Stimulated activated CD8-positive, alpha-beta memory T cell treated with anti-CD3 and anti-CD28 coated beads, Interleukin-15, amount 100 ng/mL, for 4 hours (primary cell): ENCODE measurements around the gene IFNA2.
"Not testable (repeated sequence)": the region's sequence is repeated elsewhere in the genome, so short reads cannot be mapped to it uniquely, and the experiment has no call there.

Experiments used
- DNase-seq, 2 donors: peaks; one replicate each; pipeline ENCODE4 v3.0.0-alpha.2; 2020; ENCODE audit warnings: low read depth in 2 of 2

IFNA2 gene

DNA sequence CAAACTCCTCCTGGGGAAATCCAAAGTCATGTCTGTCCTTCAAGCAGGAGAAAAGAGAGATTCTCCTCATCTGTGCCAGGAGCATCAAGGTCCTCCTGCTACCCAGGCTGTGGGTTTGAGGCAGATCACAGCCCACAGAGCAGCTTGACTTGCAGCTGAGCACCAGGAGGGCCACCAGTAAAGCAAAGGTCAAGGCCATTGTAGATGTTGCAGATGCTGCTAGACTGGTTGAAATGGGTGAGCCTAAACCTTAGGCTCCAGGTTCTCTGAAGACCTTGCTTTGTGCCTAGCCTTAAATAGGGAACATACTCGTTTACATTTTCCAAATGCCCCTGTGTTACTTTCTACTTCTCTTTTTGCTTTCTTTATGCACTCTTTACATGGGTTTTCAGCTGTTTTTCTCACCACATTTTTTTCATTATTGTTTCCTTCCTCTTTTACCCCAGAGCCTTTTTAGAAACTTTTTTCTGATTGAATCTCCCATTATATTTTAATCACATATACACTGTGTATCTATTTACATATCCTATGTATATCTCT, at the start of gene IFNA2:
Gene IFNA2, minus strand, starts transcription at position 268 of the 540 bp plus-strand sequence. Its CDS starts 69 bp downstream, at position 199.
- DNase-seq: no peak

DNA sequence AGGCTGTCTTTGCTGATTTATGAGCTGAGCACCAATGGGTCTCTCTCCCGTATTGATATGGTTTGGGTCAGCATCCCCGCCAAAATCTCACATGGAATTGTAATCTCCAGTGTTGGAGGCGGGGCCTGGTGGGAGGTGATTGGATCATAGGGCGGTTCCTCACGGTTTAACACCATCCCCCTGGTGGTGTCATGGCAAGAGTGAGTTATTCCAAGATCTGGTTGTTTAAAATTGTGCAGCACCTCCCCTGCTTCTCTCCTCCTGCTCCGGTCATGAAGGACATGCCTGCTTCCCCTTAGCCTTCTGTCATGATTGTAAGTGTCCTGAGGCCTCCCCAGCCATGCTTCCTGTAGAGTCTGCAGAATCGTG, 49.8 kb upstream of the IFNA2 start:
- DNase-seq: not testable (repeated sequence)

DNA sequence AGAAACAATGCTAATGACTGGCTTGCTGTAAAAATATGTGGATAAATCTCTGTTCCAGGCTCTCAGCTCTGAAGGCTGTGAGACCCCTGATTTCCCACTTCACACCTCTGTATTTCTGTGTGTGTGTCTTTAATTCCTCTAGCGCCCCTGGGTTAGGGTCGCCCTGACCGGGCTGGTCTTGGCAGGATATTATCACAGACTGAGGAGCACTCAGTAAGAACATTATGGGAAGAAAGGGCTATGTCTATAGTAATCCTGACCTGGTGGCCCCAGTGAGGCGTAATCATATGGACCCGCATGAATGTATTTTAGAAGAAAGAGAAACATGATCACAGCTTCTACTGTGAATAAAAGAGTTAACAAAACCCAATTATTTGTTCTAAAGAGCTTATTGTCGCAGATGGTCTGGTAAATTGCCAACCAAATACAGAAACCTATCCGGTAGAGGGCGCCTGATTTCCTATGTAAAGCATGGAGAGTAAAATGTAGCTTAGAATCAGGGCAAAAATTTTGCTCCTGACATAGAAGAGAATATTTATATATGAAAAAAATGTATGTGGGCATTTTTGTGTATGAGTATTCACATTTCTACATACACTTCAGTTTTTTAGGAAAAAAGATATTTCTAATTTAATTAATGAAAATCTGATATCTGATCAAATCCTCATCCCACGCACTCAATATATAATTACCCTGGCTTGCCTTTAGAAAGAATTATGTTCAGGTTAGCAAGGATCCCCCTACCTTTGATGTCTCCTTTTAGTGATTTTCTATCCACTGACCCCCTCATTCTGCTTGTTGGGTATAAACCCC, 49.2 kb upstream of the IFNA2 start:
- DNase-seq: peak in 1 of 2 donors; percentile 15

DNA sequence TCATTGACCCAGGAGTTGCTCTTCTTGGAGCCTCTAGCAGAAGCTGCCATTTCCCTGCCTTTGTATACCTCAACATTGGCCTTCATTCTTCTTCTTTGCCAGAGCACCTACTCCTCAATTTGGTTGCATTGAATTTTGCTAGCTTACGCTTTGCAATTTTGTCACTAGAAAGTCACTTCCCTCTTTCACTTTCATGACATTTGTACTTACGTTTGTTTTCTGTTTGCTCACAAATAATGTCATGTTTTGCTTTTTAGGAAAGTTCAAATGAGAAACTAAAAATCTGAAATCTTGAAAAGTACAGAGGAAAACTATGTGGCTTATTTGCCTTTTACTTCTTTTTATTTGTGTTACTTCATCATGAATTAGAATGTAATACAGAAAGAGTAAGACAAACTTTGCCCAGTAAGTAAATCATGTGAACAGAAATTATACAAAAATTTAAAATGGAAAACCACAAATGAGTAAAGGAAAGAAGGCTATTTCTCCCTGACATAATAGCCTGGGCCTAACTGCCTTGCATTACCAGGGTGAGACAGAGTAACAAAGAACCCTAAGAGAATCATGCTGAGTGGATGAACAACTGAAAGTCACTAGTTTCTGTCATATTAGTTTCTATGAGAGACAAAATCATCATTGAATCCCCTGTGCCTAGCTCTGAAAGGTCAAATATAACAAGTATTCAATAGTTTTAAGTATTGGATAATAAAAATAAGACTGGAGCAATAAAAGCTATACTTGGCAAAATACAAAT, 47.7 kb upstream of the IFNA2 start:
- no peak for DNase-seq

DNA sequence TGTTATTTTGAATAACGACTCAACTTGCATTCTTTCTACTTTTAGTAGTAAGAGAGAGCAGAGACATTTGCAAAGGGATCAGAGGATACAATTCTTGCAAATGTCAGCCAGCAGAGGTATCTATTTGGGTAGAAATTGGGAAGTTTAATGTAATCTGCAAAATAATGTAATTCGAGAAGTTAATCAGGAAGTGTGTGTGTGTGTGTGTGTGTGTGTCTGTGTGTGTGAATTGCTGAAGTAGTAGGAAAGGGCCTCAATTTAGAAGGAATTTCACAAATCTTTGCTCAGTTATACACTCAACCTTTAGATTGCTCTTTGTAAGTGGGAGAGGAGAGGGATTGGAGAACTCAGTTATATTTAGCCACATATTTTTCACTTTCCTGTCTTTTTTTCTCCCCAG, 44.0 kb upstream of the IFNA2 start:
- no peak for DNase-seq

DNA sequence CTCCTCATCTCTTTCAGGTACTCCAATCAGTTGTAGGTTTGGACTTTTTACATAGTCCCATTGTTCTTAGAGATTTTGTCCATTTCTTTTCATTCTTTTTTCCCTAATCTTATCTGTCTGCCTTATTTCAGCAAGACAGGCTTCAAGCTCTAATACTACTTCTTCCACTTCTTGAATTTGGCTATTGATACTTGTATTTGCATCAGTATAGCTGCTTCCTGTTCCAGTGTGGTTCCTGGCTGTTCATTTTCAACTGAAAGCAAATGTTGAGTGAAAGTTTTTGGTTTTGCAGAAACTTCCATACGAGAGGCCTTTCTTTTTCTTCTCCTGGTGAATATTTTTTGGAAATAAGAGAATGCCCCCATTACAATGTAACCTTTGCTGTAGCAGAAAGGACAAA, 43.0 kb upstream of the IFNA2 start:
- no peak for DNase-seq

DNA sequence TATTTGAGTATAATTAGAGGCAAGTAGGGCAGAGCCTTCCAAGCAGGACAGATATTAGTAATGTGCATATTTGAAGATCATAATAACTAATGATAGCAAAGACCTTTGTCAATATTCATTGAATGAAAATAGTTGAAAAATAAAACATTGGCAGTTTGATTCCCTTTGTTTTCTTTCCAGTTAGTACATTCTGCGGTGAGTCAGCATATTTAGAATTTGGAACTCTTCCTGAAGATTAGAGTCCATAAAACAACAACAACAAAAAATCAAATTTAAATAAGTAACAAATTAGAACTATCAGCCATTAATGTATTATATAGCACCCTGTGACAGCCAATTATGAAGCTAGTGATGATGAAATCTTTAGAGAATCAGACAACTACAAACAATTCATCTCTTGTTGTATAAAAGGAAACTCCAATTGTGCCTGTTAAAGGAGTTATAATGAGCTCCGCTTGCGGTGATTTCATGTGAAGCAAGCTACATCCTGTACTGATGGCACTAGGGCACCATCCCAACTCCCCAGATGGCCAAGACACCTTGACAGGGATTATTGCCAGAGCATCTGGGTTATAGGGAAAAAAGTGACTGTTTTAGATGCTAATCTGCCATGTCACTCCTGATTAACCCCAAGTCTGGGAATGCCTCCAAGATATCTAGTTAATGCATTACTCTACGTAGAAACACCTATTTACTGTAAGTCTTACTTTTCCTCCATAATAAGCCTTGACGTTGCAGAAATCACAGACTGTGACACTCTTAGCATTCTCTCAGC, 30.5 kb upstream of the IFNA2 start:
- no peak for DNase-seq

DNA sequence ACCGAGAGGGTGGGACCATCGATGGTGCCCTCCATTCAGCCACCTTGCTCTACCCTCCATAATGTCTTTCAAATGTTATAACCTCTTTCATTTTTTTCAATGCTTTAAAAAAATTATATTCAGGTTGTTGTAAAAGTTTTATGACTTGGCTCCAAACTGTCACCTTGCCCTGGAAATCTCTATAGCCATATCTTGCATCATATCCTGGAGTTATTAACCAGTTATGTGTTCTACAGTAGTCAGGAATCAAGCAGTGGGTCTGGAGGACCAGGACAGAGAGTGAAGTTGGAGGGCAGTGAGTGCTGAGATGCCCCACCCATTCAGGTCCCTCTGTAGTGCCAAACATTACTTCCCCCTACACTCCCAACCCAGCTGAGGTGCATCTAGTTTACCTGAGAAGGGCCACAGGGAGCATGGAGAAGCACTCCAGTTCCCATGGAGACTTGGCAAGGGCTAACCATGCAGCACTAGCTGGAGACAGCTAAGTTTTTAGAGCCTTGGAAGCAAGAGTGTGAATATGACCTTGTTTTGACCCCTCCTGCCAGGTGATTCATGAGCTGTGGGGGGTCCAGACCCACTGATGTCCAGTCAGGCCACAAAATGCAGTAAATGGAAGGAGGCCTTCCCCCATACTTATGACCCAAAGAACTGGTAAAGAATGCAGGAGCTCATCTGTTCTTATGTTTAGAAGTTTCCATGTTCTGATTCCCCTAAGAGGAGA, 29.2 kb upstream of the IFNA2 start:
- DNase-seq: no peak

DNA sequence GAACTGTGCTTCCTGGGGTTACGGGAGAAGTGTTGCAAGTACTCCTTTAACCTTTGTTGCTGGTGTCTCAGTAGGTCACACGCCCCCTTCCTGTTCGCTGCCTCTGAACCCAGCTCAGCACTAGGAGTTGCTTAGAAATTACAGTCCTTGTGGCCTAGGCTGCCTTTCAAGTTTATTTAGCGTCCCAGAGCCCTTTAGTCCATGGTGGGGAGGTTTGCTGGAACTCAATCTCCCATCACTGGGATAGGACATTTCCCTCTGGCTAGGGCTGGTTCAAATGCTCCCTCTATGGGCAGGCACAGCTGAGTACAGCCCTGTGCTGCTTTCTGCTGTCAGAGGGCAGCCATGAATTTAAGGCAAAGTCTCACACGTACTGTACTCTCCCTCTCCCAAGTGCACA, 28.4 kb upstream of the IFNA2 start:
- no peak for DNase-seq

DNA sequence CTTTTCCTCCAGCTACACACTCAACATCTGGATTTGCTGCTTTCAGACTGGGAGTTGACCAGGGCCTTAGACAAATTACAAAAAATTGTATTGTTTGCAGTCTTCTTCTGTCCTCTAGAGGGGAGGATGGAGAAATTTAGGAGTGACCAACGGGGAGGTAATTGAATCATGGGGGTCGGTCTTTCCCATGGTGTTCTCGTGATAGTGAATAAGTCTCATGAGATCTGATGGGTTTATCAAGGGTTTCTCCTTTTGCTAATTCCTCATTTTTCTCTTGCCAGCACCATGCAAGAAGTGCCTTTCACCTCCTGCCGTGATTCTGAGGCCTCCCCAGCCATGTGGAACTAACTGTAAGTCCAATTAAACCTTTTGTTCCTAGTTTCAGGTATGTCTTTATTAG, 28.0 kb upstream of the IFNA2 start:
- DNase-seq: no peak

DNA sequence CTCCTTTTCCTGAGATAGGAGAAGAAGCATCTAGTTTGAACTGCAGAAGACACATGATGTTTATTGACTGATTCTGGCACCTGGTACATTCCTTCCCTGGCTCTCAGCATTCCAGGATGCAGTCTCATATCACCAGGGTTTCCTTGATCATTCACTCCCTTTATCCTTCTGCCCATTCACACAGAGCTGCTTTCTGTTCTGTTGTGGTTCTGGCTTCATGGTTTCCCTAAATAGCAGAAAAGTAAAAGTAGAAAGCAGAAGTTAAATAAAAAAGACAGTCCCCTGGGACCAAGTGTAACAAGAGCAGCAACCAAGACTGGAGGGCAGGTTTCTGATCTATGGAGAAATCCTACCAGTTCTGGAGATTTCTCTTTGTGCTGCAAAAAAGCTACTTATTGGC, 26.9 kb upstream of the IFNA2 start:
- DNase-seq: no peak

DNA sequence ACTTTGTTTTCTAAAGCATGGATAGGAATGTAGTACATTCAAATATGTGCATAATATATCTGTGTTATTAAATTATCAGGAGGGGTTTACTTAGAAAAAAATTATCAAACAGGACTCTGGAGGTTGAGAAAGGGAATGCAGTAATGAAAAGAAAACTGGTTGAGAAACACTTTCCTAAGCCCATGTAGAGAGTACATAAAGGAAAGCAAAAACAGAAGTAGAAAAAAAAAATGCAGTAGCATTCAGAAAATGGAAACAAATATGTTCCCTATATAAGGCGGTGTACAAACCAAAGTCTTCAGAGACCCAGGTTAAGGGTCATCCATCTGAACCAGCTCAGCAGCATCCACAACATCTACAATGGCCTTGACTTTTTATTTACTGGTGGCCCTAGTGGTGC, 23.6 kb upstream of the IFNA2 start, which contains the start of gene IFNA8:
Gene IFNA8, plus strand, starts transcription at position 301 of the 400 bp plus-strand sequence. Its CDS starts 60 bp downstream, at position 361.
- DNase-seq: no peak

DNA sequence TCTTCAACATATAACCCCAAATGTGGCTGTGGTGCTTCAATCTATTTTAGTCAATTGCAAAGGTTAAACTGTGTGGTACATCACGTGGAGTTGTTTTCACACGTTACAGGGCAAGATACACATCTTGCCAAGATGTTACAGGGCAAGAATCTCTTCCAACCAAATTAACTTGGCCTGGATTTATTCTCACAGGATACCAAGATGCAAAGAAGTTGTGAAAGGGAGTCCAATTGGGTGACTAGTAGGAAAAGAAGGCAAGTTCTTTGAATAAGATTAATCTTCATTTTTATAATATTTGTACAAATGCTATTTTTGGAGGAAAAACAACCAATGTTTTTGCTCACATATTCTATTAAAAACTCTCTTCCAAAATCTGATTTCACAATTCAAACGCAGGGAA, 18.9 kb upstream of the IFNA2 start:
- no peak for DNase-seq

DNA sequence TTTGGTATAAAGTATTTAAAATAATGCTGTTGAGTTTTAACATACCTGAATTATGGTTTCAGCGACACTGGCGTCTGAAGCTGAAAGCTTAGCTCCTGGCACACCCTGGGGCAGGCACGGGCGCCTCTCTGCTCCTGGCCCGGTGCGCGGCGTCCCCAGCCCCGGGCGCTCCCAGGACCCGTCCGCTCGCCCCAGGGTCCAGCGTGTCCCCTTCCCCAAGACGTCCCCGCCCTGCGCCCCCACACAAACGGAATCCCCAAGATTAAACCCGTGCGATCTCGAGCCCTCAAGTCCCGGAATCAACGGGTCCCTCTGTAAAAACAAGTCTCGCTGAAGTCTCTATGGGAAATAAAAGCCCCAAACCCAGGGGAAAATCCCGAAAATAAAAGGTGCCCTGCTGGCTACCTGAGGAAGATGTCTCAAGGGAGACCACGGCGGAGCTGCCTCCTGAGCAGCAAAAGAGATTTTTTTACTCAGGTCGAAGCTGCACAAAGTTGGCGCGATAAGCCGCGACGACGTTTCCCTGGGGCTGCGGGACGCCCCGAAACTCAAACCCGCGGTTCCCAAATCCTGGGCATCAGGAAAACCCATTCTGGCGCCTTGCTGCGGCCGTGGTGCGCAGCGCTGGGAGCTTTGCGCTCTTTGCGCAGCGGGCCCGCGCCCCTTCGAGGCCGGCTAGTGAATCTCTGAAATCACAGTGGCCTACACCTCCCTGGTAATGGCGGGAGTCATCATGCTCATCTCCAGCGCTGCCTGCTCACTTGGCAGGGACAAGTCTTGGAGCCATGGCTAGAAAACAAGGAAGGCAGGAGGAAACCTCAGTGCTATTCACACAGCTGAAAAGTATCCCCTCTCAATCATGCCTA, 17.4 kb upstream of the IFNA2 start:
- no peak for DNase-seq

DNA sequence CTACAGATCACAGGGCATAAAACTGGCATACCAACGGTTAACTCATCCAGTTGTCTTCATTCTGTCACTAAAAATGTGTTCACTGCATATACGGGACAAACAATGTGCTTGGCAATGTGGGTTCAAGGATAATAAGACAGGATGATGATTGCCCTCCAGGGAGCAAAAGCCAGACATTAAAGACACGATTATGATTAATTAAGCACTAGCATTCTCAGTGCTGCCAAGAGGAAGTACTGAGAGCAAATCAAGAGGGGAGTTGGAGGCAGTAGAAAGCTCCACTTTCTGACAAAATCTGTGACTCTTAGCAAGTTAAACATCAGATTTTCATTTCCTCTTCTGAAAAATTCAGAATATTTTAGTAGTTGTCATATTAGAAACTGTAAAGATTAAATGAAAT, 14.8 kb upstream of the IFNA2 start:
- DNase-seq: no peak

DNA sequence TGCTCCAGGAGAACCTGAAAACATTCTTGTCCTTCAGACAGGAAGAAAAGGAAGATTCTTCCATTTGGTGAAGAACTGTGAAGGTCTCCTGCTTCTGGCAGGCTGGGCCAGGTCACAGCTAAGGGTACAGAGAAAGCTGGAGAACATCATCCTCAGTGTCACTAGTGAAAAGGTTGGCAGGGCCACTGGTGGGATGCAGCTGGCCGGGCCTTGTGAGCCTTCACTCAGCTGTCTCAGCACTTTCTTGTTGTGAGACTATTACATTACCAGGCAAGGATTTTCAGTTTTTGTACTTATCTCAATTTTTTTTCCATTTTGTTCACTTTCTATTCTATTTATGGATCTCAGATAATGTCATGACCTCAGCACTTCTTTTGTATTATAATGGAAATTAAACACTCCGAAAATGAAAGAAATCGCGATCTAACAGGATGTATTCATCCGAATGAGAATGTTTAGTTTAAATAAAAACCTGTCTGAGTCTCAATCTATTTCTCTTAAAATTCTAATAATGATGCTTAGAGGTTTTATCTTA, 13.8 kb upstream of the IFNA2 start:
- no peak for DNase-seq

DNA sequence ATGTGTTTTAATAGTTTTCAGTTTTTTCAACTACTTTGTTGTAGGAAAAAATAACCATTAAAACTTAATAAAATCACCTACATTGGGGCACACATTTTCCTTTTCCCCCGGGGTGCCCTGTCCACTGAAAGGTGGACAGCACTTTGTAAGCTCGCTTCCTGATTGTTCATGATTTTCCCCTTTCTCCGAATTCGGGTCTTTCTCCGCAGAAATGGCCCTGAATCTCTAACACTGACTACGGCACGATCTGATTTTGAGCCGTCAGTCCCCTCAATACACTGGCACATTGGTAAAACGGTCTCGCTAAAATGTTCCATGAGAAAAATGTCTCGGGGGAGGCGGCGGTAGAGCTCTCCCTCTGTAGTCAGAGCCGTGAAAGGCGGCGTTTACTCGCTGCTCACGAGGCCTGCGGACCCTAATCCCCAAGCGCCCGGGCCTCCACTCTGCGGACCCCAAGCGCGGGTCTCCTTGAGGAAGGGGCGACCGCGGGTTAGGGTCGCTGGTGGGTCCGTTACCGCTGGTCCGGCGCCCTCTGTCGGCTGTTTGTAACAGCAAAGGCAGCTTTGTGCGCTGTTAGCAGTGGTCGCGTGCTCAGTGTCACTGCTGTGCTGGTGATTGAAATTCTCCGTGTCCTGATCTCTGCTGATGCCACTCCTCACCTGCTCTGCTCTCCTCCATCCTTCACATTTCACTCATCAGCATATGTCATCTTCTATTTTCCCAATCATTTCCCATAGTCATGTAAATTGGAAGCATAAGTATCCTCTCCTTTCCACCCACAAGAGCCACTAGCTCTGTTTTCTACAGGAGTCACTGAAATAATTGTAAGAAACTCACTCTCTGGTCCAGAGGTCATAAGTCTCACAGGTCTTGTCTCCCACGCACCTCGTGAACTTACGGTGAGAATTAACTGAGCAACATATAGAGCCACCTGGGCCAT, 10.8 kb upstream of the IFNA2 start:
- peak in 1 of 2 donors; percentile 8 for DNase-seq

DNA sequence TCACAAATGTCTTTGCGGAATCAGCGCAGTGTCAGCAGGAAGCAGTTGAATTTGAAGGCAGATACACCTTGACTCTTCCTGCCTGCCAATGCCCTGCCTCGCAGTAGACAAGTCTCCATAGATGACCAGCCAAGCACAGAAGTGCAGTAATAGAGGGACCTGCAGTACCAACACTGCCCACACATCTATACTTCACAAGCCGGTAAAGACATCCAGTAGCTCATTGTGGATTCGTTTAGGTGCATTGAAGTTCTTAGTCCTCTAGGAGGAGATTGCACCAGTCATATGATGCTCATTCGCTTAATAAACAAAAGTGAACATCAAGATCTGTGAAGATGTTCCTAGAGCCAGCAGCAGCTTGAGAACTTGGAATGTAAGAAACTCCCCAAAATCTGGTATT, 7.1 kb upstream of the IFNA2 start:
- no peak for DNase-seq

DNA sequence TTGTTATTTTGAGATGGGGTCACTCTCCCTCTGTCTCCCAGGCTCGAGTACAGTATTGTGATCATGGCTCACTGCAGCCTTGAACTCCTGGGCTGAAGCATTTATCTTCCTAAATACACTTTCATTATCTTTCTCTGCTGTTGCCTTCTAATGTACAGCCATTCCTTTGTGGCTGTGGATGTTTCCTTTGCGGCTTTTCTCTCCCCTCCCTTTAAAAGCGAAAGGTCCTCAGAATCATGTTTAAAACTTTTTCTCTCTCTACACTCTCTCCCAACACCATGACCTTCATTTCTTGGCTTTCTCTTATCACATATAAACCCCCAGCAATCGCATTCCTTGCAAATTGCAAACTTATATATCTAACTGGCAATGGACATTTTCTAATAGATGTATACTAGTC, 1.6 kb downstream of the IFNA2 start:
- DNase-seq: no peak
